Measurements from ENCODE around the gene PAX5. TPM values are rescaled to one million over a fixed set of nuclear protein-coding genes. Genes with fewer than 3 reads are reported as not detected.

Gene PAX5
- total RNA-seq, 2 experiments from 2014 or later: 62.5 to 141 TPM

DNA sequence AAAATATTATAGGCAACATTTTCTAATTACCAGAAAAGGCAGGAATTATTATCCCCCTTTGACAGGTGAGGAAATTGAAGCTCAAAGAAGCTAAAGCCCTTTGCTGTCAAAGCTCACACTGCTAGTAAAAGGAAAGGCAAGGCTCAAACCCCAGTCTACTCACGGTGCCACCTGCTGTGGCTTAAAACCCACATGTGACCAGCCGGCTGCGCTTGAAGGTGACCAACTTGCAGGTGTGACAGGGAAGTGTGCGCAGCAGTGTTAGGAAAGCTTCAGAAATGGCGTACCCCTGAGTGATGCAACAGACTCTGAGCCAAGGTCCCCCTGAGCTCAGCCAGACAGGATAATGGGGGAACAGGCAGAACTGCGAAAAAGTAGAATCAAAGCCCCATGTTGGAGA lies 45.2 kb downstream of the PAX5 start:
- H3K27ac ChIP-seq (ENCODE audit: low read depth, low read length, poor library complexity, severe bottlenecking): peak overlapping the region; percentile 29
- TF ChIP-seq, protein P1, sequence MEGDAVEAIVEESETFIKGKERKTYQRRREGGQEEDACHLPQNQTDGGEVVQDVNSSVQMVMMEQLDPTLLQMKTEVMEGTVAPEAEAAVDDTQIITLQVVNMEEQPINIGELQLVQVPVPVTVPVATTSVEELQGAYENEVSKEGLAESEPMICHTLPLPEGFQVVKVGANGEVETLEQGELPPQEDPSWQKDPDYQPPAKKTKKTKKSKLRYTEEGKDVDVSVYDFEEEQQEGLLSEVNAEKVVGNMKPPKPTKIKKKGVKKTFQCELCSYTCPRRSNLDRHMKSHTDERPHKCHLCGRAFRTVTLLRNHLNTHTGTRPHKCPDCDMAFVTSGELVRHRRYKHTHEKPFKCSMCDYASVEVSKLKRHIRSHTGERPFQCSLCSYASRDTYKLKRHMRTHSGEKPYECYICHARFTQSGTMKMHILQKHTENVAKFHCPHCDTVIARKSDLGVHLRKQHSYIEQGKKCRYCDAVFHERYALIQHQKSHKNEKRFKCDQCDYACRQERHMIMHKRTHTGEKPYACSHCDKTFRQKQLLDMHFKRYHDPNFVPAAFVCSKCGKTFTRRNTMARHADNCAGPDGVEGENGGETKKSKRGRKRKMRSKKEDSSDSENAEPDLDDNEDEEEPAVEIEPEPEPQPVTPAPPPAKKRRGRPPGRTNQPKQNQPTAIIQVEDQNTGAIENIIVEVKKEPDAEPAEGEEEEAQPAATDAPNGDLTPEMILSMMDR (conservative IDR thresholded peaks at IDR 0.05; ENCODE audit: low read length): no peak
- no peak for TF ChIP-seq EZH2phosphoT487 (IDR thresholded peaks at IDR 0.05; ENCODE audit: borderline replicate concordance, low read depth, low read length)
- intact Hi-C loops (cut with micrococcal nuclease; ENCODE audit: unreplicated experiment): no loop called here
- ChIA-PET POLR2A (interaction anchor here (0.6 to 1.4 kb wide), 6 partner anchors 10 to 312 kb away, joined by 3 to 9 read pairs (median 3); no protein-coding TSS in a partner anchor), CTCF (ENCODE audit: unreplicated experiment) (no interaction called here)
- no peak overlapping the region for H2AFZ ChIP-seq (ENCODE audit: low read length)
- peak overlapping the region; percentile 10; the same call in 1 of the 2 replicates for H3K4me2 ChIP-seq (ENCODE audit: low read length)
- H3K79me2 ChIP-seq (ENCODE audit: insufficient read depth, low read depth, low read length): peaks cover 56% of the 10 kb centered on the region; the same call in 1 of the 2 replicates
- no peaks in the 10 kb centered on the region for H4K20me1 ChIP-seq (ENCODE audit: insufficient read depth, low read length)
- no TSS peak for BruUV-seq (replicated peaks)
- H3K4me3 ChIP-seq (ENCODE audit: low read depth, low read length, poor library complexity, severe bottlenecking): no peak overlapping the region
- H3K4me1 ChIP-seq (ENCODE audit: insufficient read depth, low read length, poor library complexity, severe bottlenecking): peaks cover 33% of the 10 kb centered on the region
- H3K9me2 ChIP-seq (ENCODE audit: insufficient read depth, low read length): no peaks in the 10 kb centered on the region
- 0 out of 2 replicates have a peak, but pooled peaks cover 4% of the 10 kb centered on the region for H3K9me3 ChIP-seq (ENCODE audit: low read length)
- peak; percentile 75 for DNase-seq (ENCODE audit: low spot score)
- peaks cover 88% of the 10 kb centered on the region for H3K36me3 ChIP-seq (ENCODE audit: insufficient read depth, low read length)

DNA sequence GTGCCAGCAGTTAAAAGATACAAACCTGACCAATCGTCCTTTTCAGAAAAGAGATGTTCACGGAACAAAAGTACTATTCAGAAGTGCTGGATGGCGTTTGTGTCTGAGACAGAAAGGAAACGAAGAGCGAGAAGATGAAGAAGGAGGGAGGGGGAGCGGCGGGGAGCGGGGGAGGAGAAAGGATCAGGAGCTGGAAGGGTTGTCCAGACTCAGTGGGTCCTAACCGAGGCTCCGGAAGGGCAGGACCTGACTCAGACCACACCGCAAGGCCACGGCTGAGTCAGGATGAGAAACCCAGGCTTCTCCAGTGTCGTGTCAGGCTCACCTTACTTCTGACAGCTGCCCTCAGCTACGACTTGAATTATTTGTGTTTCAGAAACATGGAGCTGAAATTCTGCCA lies 46.2 kb downstream of the PAX5 start:
- 0 out of 2 replicates have a peak, but pooled peaks cover 4% of the 10 kb centered on the region for H3K9me3 ChIP-seq (ENCODE audit: low read length)
- TF ChIP-seq EZH2phosphoT487 (IDR thresholded peaks at IDR 0.05; ENCODE audit: borderline replicate concordance, low read depth, low read length): no peak
- TF ChIP-seq, protein P1 (conservative IDR thresholded peaks at IDR 0.05; ENCODE audit: low read length): no peak
- peaks cover 89% of the 10 kb centered on the region for H3K36me3 ChIP-seq (ENCODE audit: insufficient read depth, low read length)
- H4K20me1 ChIP-seq (ENCODE audit: insufficient read depth, low read length): peaks cover 1% of the 10 kb centered on the region; the same call in 1 of the 2 replicates
- no peaks in the 10 kb centered on the region for H3K9me2 ChIP-seq (ENCODE audit: insufficient read depth, low read length)
- H2AFZ ChIP-seq (ENCODE audit: low read length): no peak overlapping the region
- intact Hi-C loops (cut with micrococcal nuclease; ENCODE audit: unreplicated experiment): no loop called here
- H3K79me2 ChIP-seq (ENCODE audit: insufficient read depth, low read depth, low read length): peaks cover 58% of the 10 kb centered on the region; the same call in 1 of the 2 replicates
- peaks cover 24% of the 10 kb centered on the region for H3K4me1 ChIP-seq (ENCODE audit: insufficient read depth, low read length, poor library complexity, severe bottlenecking)
- CTCF ChIA-PET (ENCODE audit: unreplicated experiment): interaction anchor here (0.6 kb wide), 1 partner anchor 472 kb away, joined by 3 read pairs; no protein-coding TSS in a partner anchor
- POLR2A ChIA-PET: interaction anchor here (1.3 kb wide), 1 partner anchor 11 kb away, joined by 8 read pairs; no protein-coding TSS in a partner anchor
- H3K4me2 ChIP-seq (ENCODE audit: low read length): no peak overlapping the region
- no peak overlapping the region for H3K4me3 ChIP-seq (ENCODE audit: low read depth, low read length, poor library complexity, severe bottlenecking)
- no peak overlapping the region for H3K27ac ChIP-seq (ENCODE audit: low read depth, low read length, poor library complexity, severe bottlenecking)
- no TSS peak for BruUV-seq (replicated peaks)
- DNase-seq (ENCODE audit: low spot score): no peak

DNA sequence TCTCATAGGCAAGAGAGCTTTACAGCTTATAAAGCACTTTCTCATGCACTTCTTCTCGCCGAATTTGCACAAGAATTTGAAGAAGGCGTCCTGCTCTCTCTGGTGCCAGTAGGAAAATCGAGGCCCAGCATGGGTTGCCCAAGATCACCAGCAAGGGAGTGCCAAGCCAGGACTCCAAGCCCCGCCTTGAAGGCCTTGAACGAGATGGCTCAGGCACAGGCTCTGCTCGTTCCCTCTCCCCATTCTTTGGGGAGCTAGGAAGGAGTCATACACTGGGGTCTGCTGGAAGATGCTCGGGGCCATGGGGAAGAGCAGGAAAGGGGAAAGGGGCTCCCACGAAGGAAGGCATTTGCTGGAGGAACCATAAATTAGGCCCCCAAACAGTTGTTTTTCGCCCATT lies 46.7 kb downstream of the PAX5 start:
- Histone ChIP-seq H4K20me1 (ENCODE audit: insufficient read depth, low read length) (peaks cover 5% of the 10 kb centered on the region; the same call in 1 of the 2 replicates), H3K4me2 (ENCODE audit: low read length) (no peak overlapping the region), H3K27ac (ENCODE audit: low read depth, low read length, poor library complexity, severe bottlenecking) (no peak overlapping the region), H3K36me3 (ENCODE audit: insufficient read depth, low read length) (peaks cover 89% of the 10 kb centered on the region), H3K9me3 (ENCODE audit: low read length) (0 out of 2 replicates have a peak, but pooled peaks cover 4% of the 10 kb centered on the region), H2AFZ (ENCODE audit: low read length) (no peak overlapping the region), H3K4me3 (ENCODE audit: low read depth, low read length, poor library complexity, severe bottlenecking) (no peak overlapping the region), H3K79me2 (ENCODE audit: insufficient read depth, low read depth, low read length) (peaks cover 58% of the 10 kb centered on the region; the same call in 1 of the 2 replicates), H3K9me2 (ENCODE audit: insufficient read depth, low read length) (no peaks in the 10 kb centered on the region), H3K4me1 (ENCODE audit: insufficient read depth, low read length, poor library complexity, severe bottlenecking) (peaks cover 19% of the 10 kb centered on the region)
- BruUV-seq (replicated peaks): no TSS peak
- intact Hi-C loops (cut with micrococcal nuclease; ENCODE audit: unreplicated experiment): no loop called here
- CTCF ChIA-PET (ENCODE audit: unreplicated experiment): no interaction called here
- TF ChIP-seq, protein P1 (conservative IDR thresholded peaks at IDR 0.05; ENCODE audit: low read length): no peak
- no peak for TF ChIP-seq EZH2phosphoT487 (IDR thresholded peaks at IDR 0.05; ENCODE audit: borderline replicate concordance, low read depth, low read length)
- POLR2A ChIA-PET: no interaction called here
- no peak for DNase-seq (ENCODE audit: low spot score)
